CD4-positive, alpha-beta T cell treated with Interleukin-4 for 4 hours (primary cell): ENCODE measurements around the gene PDLIM1.
A peak's percentile ranks its signal among the peaks of the same experiment; 100 is the strongest.

Source experiments
- DNase-seq: peaks from one replicate; pipeline ENCODE4 v3.0.0-alpha.2; 2020

The PDLIM1 gene

DNA sequence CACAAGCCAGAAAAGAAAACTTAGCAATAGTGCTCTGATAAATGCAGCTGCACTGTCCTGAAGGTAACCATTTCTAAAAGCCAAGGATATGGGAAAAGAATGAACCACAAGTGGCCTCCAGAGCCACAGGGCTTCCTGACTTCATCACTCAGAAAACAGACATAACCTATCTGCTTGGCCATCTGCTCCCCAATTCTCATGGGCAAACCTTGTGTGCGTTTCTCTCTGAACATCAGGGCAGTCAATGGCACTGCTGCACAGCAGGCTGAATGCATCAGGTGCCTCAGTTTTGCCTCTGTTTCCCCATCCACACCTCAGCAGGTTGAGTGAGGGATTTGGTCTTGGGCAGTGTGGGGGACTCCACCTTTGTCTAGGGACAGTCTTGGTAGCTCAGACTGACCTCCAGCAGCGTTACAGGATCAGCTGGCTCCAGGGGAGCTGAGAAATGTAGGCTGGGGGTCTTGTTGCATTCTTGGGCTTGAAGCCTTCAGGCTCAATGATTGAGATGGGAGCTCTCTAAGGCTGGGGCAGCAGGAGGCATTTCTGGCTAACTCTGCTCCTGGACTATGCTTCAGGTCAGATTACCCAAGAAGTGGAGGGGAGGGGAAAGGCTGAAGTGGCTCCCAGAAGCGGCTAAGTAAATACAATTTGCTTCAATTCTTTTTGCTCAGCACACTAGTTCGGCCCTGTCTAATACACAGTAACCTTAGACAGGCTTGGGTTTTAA is 23.6 kb upstream of the PDLIM1 start:
- DNase-seq, result no peak

DNA sequence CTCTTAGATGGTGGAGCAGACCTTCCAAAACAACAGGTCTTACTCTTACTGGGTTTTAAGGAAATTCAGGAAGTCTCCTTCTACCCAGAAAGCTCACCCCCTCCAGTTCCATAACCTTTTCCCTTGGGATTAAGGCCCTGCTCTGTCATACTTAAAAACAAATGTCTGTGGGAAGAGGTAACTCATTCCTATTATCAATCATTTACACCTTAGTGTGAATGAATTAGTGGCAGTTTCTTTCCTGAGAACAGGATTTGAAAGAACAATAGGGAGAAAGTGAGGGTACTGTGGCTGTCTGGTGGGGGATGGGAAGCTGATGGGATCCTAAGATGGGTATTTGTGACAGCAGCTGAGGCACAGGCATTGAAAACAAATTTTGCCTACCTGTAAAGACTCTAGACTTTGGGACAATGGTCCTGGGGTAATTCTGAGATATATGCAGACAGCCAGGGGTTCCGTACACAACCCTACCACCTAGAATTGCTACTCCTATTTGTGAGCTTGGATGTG is 22.2 kb upstream of the PDLIM1 start:
- no peak for DNase-seq

DNA sequence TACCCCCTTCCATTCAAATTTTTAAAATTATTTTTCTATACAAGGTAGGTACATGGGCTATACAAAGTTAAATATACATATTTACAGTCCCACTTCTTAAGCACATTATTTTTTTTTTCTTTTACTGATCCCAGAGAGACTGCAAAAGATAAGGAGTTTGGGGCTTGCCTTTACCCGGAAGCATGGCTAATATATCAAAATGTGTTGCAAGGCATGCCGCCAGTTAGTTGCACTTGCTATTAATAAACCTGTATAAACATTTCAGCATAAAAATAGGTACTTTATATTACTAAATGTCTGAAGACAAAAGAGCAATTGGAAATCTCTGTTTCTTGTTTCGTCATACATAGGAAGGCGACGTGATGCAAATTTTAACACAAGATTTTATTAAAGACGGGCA is 21.5 kb upstream of the PDLIM1 start:
- DNase-seq, result no peak

GRCh38 chr10:95309958-95310357 is 19.2 kb upstream of the PDLIM1 start:
- DNase-seq, result no peak

DNA sequence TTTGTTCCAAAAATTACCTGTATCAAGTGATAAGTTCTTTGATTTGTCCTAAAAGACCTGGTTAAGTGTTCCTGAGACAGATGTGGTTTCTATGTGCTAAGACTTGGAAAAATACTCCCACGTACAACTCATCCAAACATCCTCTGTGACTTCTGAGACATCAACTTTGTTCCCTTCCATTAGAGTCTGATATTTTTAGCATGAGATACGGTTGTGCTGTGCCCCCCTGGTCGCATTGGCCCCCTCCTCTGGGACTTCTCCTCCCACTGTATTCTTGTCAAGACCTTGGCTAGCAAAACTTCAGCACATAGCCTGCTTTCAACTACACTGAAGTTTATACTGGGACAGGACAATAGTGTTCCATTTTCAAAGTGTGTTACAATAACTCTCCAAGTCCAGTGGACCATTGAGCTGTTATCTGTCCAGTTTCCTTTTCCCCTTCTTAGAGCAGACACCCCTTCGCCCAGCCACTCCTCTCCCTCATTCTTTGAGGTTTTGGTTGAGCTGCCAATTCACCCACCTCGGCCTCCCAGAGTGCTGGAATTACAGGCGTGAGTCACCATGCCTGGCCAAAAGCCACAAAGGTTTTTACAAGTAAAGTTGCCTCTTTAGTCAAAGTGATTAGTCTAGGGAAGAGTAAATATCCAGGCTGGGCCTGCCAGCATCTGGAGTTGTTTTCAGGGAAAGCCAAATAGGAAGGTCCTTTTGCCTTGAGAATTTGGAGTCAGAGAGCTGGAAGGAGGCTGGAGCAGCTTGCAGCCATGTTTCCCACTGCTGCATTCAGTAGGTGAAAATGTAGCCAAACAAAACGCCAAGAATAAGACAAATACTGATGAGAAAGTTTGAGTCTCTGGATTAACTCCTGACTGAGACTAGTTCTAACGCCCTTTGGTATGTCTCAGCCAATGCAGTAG is 17.8 kb upstream of the PDLIM1 start:
- no peak for DNase-seq

DNA sequence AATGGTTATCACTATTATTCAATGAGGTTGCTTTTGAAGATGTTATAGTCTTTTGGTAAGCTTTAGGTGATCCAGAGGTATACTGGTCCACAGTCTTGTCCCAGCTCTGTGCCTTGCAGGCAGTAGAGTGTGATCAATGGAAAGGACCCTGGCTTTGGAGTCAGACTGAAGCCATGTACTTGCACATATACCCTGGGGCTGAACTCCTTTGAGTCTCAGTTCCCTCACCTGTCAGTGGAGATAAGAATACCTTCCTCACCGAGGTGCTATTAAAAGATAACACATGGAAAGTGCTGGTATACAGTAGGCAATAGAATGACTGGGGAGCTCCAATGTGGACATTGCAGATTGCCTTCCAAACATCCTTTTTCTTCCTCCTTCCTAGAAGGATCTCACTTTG is 16.0 kb upstream of the PDLIM1 start:
- no peak for DNase-seq

DNA sequence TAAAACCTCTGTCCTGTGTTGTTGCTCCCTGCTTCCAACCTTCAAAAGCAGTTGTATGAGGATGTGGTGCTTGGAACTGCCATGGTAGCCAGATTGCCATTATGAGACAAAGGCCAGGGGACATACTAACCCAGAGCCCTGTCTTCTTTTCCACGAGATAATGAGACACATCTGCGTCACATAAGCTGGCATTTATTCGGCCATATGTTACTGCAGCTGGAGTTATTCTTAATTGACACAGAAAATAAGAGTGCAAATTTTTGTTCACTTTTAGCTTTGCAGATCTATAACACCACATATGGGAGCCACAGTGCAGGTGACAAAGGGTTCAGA is 15.5 kb upstream of the PDLIM1 start:
- DNase-seq, result no peak

DNA sequence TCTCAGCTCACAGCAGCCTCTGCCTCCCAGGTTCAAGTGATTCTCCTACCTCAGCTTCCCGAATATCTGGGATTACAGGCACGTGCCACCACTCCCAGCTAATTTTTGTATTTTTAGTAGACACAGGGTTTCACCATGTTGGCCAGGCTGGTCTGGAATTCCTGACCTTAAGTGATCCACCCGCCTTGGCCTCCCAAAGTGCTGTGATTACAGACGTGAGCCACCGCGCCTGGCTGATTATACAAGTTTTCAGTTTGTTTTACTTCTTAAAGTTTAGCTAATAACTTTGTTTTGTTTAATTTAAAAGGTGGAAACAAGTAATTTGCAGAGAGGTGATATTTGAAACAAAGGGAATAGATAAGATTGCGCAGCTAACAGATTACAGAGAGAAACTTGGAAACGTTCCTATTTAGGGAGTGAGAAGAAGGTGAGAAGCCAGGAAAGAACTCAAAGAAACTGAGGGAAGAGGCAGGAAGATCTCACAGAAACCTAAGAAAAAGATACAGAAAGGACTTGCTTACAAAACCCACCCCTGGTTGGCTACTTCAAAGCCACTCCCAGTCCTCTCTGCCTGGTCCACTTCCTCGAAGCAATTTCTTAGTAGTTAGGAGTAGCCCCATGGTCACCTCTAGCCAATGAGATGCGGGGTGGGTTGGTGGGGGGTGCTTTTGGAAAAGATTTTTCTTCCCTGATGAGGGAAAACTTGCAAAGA is 15.0 kb upstream of the PDLIM1 start:
- DNase-seq, result no peak

GRCh38 chr10:95304976-95305375 is 14.2 kb upstream of the PDLIM1 start:
- DNase-seq, result no peak

- DNase-seq, result no peak
Observed at GRCh38 chr10:95304463-95304862, 13.7 kb upstream of the PDLIM1 start.

- DNase-seq, result no peak
Observed at GRCh38 chr10:95303950-95304349, 13.1 kb upstream of the PDLIM1 start.

GRCh38 chr10:95303535-95303934 is 12.7 kb upstream of the PDLIM1 start:
- DNase-seq, result no peak

- no peak for DNase-seq
Observed at GRCh38 chr10:95300022-95300539, 9.3 kb upstream of the PDLIM1 start.

- no peak for DNase-seq
Observed at GRCh38 chr10:95297402-95297801, 6.6 kb upstream of the PDLIM1 start.

DNA sequence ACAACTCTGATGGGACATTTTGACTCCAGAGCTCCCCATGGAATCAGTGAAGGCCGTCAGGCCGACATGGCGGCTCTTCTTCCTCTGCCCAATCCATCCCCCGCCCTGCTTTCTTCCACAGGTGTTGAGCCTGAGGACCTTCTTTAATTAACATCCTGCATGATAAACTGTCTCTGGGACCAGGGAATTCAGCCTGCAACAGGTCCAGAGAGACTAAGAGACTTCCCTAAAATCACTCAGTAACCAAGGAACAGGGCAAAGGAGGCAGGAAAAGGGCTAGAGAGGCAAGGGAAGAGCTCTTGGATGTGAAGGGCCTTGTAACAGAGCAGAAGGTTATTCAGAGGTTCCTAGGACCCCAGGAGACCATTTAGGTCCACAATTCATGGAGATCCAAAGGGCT is 6.0 kb upstream of the PDLIM1 start:
- no peak for DNase-seq

DNA sequence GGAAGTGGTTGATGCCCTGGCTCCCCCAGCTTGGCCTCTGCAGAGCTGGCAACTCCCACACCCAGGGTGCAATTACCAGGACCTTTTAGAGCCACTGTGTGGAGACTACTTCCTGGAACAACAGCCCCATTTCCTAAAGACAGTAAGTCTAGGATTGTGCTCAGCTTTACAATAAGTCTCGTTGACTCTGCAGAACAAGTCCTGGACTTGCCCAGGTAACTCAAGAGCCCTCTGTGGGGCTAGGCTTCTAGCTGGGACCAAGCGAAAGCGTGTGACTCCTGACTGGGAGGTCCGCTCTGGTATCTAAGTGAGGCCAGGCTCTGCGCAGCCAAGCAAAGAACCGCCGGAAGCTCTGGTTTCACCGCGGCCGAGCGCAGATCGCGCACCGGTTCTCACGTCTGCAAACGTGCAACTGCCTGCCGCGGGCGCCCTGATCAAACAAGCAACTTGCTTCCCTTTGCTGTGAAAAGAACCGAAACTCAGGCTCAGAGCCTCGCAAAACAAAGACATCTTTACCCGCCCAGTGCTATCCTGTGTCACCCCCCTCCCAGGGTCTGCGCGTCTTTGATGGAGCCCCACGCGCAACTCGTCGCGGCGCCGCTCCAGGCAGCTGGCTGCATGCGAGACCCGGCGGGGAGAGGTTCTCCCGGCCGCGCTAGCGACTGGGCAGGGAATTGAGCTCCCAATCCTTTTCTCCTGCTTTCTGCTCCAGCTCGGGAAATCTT is 4.4 kb upstream of the PDLIM1 start:
- peak; percentile 30 for DNase-seq

- DNase-seq, result no peak
Observed at GRCh38 chr10:95293631-95294030, 2.8 kb upstream of the PDLIM1 start.

DNA sequence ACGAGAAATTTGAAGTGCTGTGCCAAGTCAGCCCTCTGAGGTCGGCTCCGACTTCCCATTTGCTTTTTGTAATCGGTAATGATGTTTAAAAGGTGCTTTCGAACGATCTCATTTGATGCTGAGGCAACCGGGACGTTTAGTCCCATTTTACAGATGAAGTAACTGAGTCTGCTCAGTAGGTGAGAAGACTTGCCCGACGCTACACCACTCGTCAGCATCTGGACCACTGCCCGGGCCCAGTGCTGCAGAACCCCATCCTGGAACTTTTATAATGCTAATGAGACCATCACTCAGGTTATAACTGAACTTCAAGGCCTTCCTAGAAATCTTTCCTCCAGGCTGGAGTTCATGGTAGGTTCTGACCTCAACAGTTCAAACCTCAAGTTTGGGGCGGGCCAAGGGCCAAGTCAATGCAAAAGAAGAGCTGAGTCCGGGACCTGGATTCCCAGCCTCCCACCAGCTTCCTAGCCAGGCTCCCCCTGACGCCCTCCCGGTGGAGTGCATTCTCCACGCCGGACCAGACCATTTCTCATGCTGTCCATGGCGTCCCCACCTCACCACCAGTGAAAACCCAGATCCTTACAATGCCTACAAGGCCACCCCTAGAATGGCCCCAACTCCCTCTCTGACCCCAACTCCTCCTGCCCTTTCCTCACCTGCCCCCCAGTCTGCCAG is 699 bp upstream of the PDLIM1 start:
- no peak for DNase-seq

DNA sequence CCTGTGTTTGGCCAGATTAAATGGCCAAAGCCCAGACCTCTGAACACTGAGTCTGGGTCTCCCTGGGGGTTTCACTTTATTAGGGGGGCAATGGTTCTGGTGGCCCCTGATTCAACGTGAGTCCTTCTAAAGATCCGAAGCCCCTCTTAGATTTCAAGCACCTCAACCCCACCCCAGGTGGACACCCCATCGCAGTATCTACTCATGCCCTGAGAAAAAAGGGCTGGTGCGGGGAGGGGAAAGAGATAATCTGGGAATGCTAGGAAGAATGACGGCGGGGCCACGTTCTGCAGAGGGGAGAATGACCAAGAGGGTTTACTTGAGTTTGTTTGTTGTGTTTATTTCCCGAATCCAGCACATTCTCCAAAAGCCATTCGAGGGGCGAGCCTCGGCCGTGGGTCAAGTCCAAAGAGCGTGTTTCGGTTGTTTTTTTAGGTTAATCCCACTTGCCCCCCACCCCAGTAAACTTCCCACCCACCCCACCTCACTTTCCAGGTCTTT is 832 bp downstream of the PDLIM1 start:
- no peak for DNase-seq

DNA sequence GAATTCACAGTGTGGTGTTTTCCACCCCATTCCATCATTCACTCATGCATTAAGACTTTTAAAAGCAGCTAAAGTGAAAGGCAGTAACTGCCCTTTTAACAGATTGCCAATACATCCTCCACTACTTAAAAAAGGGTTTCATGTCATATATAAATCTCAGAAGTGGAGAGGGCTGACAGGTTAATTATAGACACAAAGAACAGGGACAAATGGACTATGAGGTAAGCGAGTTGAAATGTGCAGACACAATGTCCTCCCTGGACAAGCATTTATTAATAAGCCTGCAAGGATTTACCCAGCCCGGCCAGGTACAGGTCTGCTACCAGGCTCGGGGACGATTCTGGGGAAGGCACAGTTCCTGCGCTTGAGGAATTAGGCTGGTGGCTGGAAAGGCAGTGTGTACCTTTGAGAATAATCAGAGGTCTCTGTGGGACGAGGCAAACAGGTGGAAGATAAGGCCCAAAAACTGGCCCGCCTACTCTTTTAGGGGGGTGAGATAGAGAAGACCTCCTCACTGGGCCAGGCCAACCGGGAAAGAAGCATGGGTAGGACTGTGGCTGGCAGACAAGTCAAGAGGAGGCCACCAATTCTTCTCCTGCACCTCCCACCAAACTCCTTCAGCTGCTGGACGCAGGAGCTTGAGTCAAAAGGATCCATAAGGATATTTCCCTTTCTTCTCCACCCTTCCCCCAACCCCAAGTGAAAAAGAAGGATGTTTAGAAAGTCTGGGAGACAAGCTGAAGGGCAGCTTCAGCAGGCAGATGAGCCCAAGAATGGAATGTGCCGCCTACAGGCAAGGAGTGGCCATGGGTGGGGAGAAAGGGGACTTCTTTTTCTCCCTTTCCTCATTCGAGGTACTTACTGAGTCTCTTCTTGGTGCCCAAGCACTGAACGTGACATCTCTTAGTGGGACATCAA is 1.5 kb downstream of the PDLIM1 start:
- no peak for DNase-seq

GRCh38 chr10:95288303-95288702 is 2.5 kb downstream of the PDLIM1 start:
- DNase-seq, result no peak
